Measurements from ENCODE around the gene KIF5C.

KIF5C gene

GRCh38 chr2:148957023-148957422 is 82.0 kb downstream of the KIF5C start:
- no peak overlapping the region for H3K27ac ChIP-seq (ENCODE audit: low read depth, low read length)
- H3K27me3 ChIP-seq (ENCODE audit: control insufficient read depth, insufficient read depth, low read length) = no peaks in the 10 kb centered on the region
- H3K9ac ChIP-seq (ENCODE audit: low read length) = no peak overlapping the region
- no peaks in the 10 kb centered on the region for H3K4me1 ChIP-seq (ENCODE audit: control insufficient read depth, insufficient read depth, low read length)
- no peaks in the 10 kb centered on the region for H3K36me3 ChIP-seq (ENCODE audit: control insufficient read depth, insufficient read depth, low read length)
- H3K4me3 ChIP-seq (ENCODE audit: low read length) = no peak overlapping the region

GRCh38 chr2:148959745-148960144 is 84.7 kb downstream of the KIF5C start:
- no peaks in the 10 kb centered on the region for H3K36me3 ChIP-seq (ENCODE audit: control insufficient read depth, insufficient read depth, low read length)
- no peak overlapping the region for H3K4me3 ChIP-seq (ENCODE audit: low read length)
- no peak overlapping the region for H3K27ac ChIP-seq (ENCODE audit: low read depth, low read length)
- no peaks in the 10 kb centered on the region for H3K4me1 ChIP-seq (ENCODE audit: control insufficient read depth, insufficient read depth, low read length)
- H3K9ac ChIP-seq (ENCODE audit: low read length) = no peak overlapping the region
- H3K27me3 ChIP-seq (ENCODE audit: control insufficient read depth, insufficient read depth, low read length) = no peaks in the 10 kb centered on the region

- Histone ChIP-seq H3K4me3 (ENCODE audit: low read length) (no peak overlapping the region), H3K27me3 (ENCODE audit: control insufficient read depth, insufficient read depth, low read length) (no peaks in the 10 kb centered on the region), H3K4me1 (ENCODE audit: control insufficient read depth, insufficient read depth, low read length) (no peaks in the 10 kb centered on the region), H3K27ac (ENCODE audit: low read depth, low read length) (no peak overlapping the region), H3K9ac (ENCODE audit: low read length) (no peak overlapping the region), H3K36me3 (ENCODE audit: control insufficient read depth, insufficient read depth, low read length) (no peaks in the 10 kb centered on the region)
Measured at GRCh38 chr2:148960483-148960882, 85.5 kb downstream of the KIF5C start.

- Histone ChIP-seq H3K36me3 (ENCODE audit: control insufficient read depth, insufficient read depth, low read length) (no peaks in the 10 kb centered on the region), H3K4me3 (ENCODE audit: low read length) (no peak overlapping the region), H3K9ac (ENCODE audit: low read length) (no peak overlapping the region), H3K27me3 (ENCODE audit: control insufficient read depth, insufficient read depth, low read length) (no peaks in the 10 kb centered on the region), H3K4me1 (ENCODE audit: control insufficient read depth, insufficient read depth, low read length) (no peaks in the 10 kb centered on the region), H3K27ac (ENCODE audit: low read depth, low read length) (no peak overlapping the region)
Measured at GRCh38 chr2:148963461-148963860, 88.4 kb downstream of the KIF5C start.

GRCh38 chr2:148965623-148966437 is 90.8 kb downstream of the KIF5C start:
- H3K9ac ChIP-seq (ENCODE audit: low read length) = no peak overlapping the region
- no peaks in the 10 kb centered on the region for H3K4me1 ChIP-seq (ENCODE audit: control insufficient read depth, insufficient read depth, low read length)
- H3K27me3 ChIP-seq (ENCODE audit: control insufficient read depth, insufficient read depth, low read length) = no peaks in the 10 kb centered on the region
- no peak overlapping the region for H3K4me3 ChIP-seq (ENCODE audit: low read length)
- H3K36me3 ChIP-seq (ENCODE audit: control insufficient read depth, insufficient read depth, low read length) = no peaks in the 10 kb centered on the region
- H3K27ac ChIP-seq (ENCODE audit: low read depth, low read length) = no peak overlapping the region

- no peak overlapping the region for H3K27ac ChIP-seq (ENCODE audit: low read depth, low read length)
Measured at GRCh38 chr2:148966438-148966758, 91.4 kb downstream of the KIF5C start.

GRCh38 chr2:148967056-148967455 is 92.0 kb downstream of the KIF5C start:
- no peak overlapping the region for H3K27ac ChIP-seq (ENCODE audit: low read depth, low read length)
- H3K9ac ChIP-seq (ENCODE audit: low read length) = no peak overlapping the region
- no peaks in the 10 kb centered on the region for H3K36me3 ChIP-seq (ENCODE audit: control insufficient read depth, insufficient read depth, low read length)
- H3K4me3 ChIP-seq (ENCODE audit: low read length) = no peak overlapping the region
- no peaks in the 10 kb centered on the region for H3K4me1 ChIP-seq (ENCODE audit: control insufficient read depth, insufficient read depth, low read length)
- no peaks in the 10 kb centered on the region for H3K27me3 ChIP-seq (ENCODE audit: control insufficient read depth, insufficient read depth, low read length)

More at GRCh38 chr2:148966438-148966758, 91.4 kb downstream of the KIF5C start:
- H3K36me3 ChIP-seq (ENCODE audit: control insufficient read depth, insufficient read depth, low read length) = no peaks in the 10 kb centered on the region
- H3K27me3 ChIP-seq (ENCODE audit: control insufficient read depth, insufficient read depth, low read length) = no peaks in the 10 kb centered on the region
- H3K4me1 ChIP-seq (ENCODE audit: control insufficient read depth, insufficient read depth, low read length) = no peaks in the 10 kb centered on the region
- H3K9ac ChIP-seq (ENCODE audit: low read length) = no peak overlapping the region
- no peak overlapping the region for H3K4me3 ChIP-seq (ENCODE audit: low read length)

GRCh38 chr2:148967578-148967977 is 92.6 kb downstream of the KIF5C start:
- Histone ChIP-seq H3K27ac (ENCODE audit: low read depth, low read length) (no peak overlapping the region), H3K27me3 (ENCODE audit: control insufficient read depth, insufficient read depth, low read length) (no peaks in the 10 kb centered on the region), H3K36me3 (ENCODE audit: control insufficient read depth, insufficient read depth, low read length) (no peaks in the 10 kb centered on the region), H3K4me3 (ENCODE audit: low read length) (no peak overlapping the region), H3K4me1 (ENCODE audit: control insufficient read depth, insufficient read depth, low read length) (no peaks in the 10 kb centered on the region), H3K9ac (ENCODE audit: low read length) (no peak overlapping the region)

GRCh38 chr2:148968301-148968700 is 93.3 kb downstream of the KIF5C start:
- no peaks in the 10 kb centered on the region for H3K36me3 ChIP-seq (ENCODE audit: control insufficient read depth, insufficient read depth, low read length)
- H3K27me3 ChIP-seq (ENCODE audit: control insufficient read depth, insufficient read depth, low read length) = no peaks in the 10 kb centered on the region
- no peak overlapping the region for H3K9ac ChIP-seq (ENCODE audit: low read length)
- no peak overlapping the region for H3K4me3 ChIP-seq (ENCODE audit: low read length)
- no peak overlapping the region for H3K27ac ChIP-seq (ENCODE audit: low read depth, low read length)
- H3K4me1 ChIP-seq (ENCODE audit: control insufficient read depth, insufficient read depth, low read length) = no peaks in the 10 kb centered on the region

- H3K4me1 ChIP-seq (ENCODE audit: control insufficient read depth, insufficient read depth, low read length) = no peaks in the 10 kb centered on the region
- no peaks in the 10 kb centered on the region for H3K36me3 ChIP-seq (ENCODE audit: control insufficient read depth, insufficient read depth, low read length)
- H3K27me3 ChIP-seq (ENCODE audit: control insufficient read depth, insufficient read depth, low read length) = no peaks in the 10 kb centered on the region
- no peak overlapping the region for H3K9ac ChIP-seq (ENCODE audit: low read length)
- no peak overlapping the region for H3K4me3 ChIP-seq (ENCODE audit: low read length)
- no peak overlapping the region for H3K27ac ChIP-seq (ENCODE audit: low read depth, low read length)
Measured at GRCh38 chr2:148968776-148969319, 93.8 kb downstream of the KIF5C start.

GRCh38 chr2:148969659-148970061 is 94.6 kb downstream of the KIF5C start:
- H3K4me1 ChIP-seq (ENCODE audit: control insufficient read depth, insufficient read depth, low read length) = no peaks in the 10 kb centered on the region
- no peak overlapping the region for H3K27ac ChIP-seq (ENCODE audit: low read depth, low read length)
- no peak overlapping the region for H3K4me3 ChIP-seq (ENCODE audit: low read length)
- H3K27me3 ChIP-seq (ENCODE audit: control insufficient read depth, insufficient read depth, low read length) = no peaks in the 10 kb centered on the region
- no peaks in the 10 kb centered on the region for H3K36me3 ChIP-seq (ENCODE audit: control insufficient read depth, insufficient read depth, low read length)
- H3K9ac ChIP-seq (ENCODE audit: low read length) = no peak overlapping the region

- Histone ChIP-seq H3K36me3 (ENCODE audit: control insufficient read depth, insufficient read depth, low read length) (no peaks in the 10 kb centered on the region), H3K27ac (ENCODE audit: low read depth, low read length) (no peak overlapping the region), H3K4me1 (ENCODE audit: control insufficient read depth, insufficient read depth, low read length) (no peaks in the 10 kb centered on the region)
Measured at GRCh38 chr2:148970385-148970784, 95.4 kb downstream of the KIF5C start.

GRCh38 chr2:148971547-148971946 is 96.5 kb downstream of the KIF5C start:
- no peaks in the 10 kb centered on the region for H3K36me3 ChIP-seq (ENCODE audit: control insufficient read depth, insufficient read depth, low read length)
- no peak overlapping the region for H3K4me3 ChIP-seq (ENCODE audit: low read length)
- no peaks in the 10 kb centered on the region for H3K4me1 ChIP-seq (ENCODE audit: control insufficient read depth, insufficient read depth, low read length)
- no peak overlapping the region for H3K27ac ChIP-seq (ENCODE audit: low read depth, low read length)
- H3K9ac ChIP-seq (ENCODE audit: low read length) = no peak overlapping the region
- H3K27me3 ChIP-seq (ENCODE audit: control insufficient read depth, insufficient read depth, low read length) = no peaks in the 10 kb centered on the region

More at GRCh38 chr2:148970385-148970784, 95.4 kb downstream of the KIF5C start:
- Histone ChIP-seq H3K9ac (ENCODE audit: low read length) (no peak overlapping the region), H3K4me3 (ENCODE audit: low read length) (no peak overlapping the region), H3K27me3 (ENCODE audit: control insufficient read depth, insufficient read depth, low read length) (no peaks in the 10 kb centered on the region)
